Measurements from ENCODE around the gene CYP4F11.

- TF ChIP-seq EZH2phosphoT487 (IDR thresholded peaks at IDR 0.05; ENCODE audit: insufficient read depth, low read depth) (no peak), EZH2 (IDR thresholded peaks at IDR 0.05; ENCODE audit: insufficient read depth, poor library complexity, severe bottlenecking) (no peak)
These were observed 10.6 kb downstream of the CYP4F11 start for GRCh38 chr19:15923702-15924101.
